Calu3 (cell line): ENCODE measurements around the gene CRIM1. TPM values are rescaled to one million over a fixed set of nuclear protein-coding genes. Genes with fewer than 3 reads are reported as not detected.
A peak's percentile ranks its signal among the peaks of the same experiment; 100 is the strongest.

Source experiments
- BruUV-seq: library from RNA; stranded (reverse); fragments of 400-500 nt; replicated peaks from 2 replicates; lab custom pipeline; 2021; lab: Mats Ljungman, UMichigan
- CTCF ChIA-PET: fragments of 300-600 bp; sonication (Branson Sonifier 250); formaldehyde crosslinking; loops from one replicate; lab custom pipeline; 2022; ENCODE audit warnings: antibody characterized with exemption; lab: Charles Lee
- DNase-seq: peaks from one replicate; pipeline ENCODE4 v3.0.0; 2022
- H3K27ac Mint-ChIP-seq: one replicate; pipeline ENCODE4 v1.8.0; 2022; ENCODE audit warnings: mixed read lengths; ENCODE audit not compliant: unreplicated experiment
- H3K27me3 Mint-ChIP-seq: one replicate; pipeline ENCODE4 v1.8.0; 2022; ENCODE audit warnings: mixed read lengths; ENCODE audit not compliant: unreplicated experiment
- H3K36me3 Mint-ChIP-seq: one replicate; pipeline ENCODE4 v1.8.0; 2022; ENCODE audit warnings: mild to moderate bottlenecking, moderate library complexity, mixed read lengths; ENCODE audit not compliant: insufficient read depth, unreplicated experiment
- H3K4me1 Mint-ChIP-seq: one replicate; pipeline ENCODE4 v1.8.0; 2022; ENCODE audit warnings: mild to moderate bottlenecking, low read depth, mixed read lengths; ENCODE audit not compliant: unreplicated experiment
- H3K4me3 Mint-ChIP-seq: one replicate; pipeline ENCODE4 v1.8.0; 2022; ENCODE audit warnings: mild to moderate bottlenecking, low read depth, moderate library complexity, mixed read lengths; ENCODE audit not compliant: unreplicated experiment
- H3K9me3 Mint-ChIP-seq: one replicate; pipeline ENCODE4 v1.8.0; 2022; ENCODE audit warnings: low read depth, mixed read lengths; ENCODE audit not compliant: unreplicated experiment
- intact Hi-C: fragments of 100-400 bp; cut with micrococcal nuclease; formaldehyde crosslinking; loops from one replicate; pipeline ENCODE4 v1.10.0; 2022; ENCODE audit not compliant: unreplicated experiment
- total RNA-seq: library from RNA; stranded (reverse); gene quantifications from 2 replicates; pipeline ENCODE4 v1.2.3, GENCODE V29; 2022
- TF ChIP-seq, protein P1 (sequence below): fragments of 200-600 bp; IDR thresholded peaks from one replicate; pipeline ENCODE4 v1.8.0; 2022; ENCODE audit warnings: antibody characterized with exemption; ENCODE audit not compliant: unreplicated experiment

The CRIM1 gene
- total RNA-seq, 1 experiment from 2014 or later: 57.6 TPM

DNA sequence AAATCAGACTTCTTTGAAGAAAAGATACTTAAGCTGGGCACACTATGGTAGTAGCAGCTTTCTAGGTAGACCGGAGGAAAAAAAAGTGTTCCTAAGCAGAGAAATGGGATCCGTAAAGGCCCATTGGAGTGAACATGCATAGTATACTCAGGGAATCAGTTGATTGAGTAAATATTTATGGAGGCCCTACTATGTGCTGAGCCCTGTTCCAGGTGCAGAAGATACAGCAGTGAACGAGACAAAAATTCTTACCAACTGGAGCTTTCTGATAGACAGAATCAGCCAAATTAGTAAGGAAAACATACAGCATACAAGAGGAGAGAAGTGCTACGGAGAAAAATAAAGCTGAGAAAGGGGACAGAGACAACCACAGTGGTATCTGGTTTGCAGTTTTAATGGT lies 28.1 kb downstream of the CRIM1 start:
- no peak for DNase-seq

DNA sequence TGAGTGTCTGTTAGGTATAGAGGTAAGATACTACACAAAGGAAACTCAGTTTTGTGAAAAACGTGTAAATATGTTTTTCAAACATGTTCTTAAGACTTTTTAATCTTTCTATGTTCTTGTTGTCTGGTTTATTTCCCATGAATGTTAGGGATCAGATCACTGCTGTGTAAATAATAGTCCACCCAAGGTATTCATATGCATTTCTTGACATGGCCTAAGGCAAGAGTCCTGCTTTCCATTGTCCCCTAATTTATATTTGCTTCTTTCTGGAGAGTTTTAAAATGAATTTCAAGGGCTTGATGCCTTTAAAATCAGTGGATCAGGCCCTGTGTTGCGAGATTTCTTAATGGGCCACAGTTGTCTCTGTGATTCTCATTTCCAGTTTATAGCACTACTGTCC lies 28.9 kb downstream of the CRIM1 start:
- Mint-ChIP-seq H3K27ac (no peak overlapping the region), H3K27me3 (no peaks in the 10 kb centered on the region), H3K4me1 (peaks cover 64% of the 10 kb centered on the region), H3K36me3 (peaks cover 21% of the 10 kb centered on the region), H3K4me3 (no peak overlapping the region), H3K9me3 (no peaks in the 10 kb centered on the region)
- no peak for DNase-seq
- intact Hi-C loops: no loop called here
- BruUV-seq: no TSS peak
- TF ChIP-seq, protein P1, sequence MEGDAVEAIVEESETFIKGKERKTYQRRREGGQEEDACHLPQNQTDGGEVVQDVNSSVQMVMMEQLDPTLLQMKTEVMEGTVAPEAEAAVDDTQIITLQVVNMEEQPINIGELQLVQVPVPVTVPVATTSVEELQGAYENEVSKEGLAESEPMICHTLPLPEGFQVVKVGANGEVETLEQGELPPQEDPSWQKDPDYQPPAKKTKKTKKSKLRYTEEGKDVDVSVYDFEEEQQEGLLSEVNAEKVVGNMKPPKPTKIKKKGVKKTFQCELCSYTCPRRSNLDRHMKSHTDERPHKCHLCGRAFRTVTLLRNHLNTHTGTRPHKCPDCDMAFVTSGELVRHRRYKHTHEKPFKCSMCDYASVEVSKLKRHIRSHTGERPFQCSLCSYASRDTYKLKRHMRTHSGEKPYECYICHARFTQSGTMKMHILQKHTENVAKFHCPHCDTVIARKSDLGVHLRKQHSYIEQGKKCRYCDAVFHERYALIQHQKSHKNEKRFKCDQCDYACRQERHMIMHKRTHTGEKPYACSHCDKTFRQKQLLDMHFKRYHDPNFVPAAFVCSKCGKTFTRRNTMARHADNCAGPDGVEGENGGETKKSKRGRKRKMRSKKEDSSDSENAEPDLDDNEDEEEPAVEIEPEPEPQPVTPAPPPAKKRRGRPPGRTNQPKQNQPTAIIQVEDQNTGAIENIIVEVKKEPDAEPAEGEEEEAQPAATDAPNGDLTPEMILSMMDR: no peak
- CTCF ChIA-PET: interaction anchor here (1.3 kb wide), 1 partner anchor 19 kb away, joined by 4 read pairs; no protein-coding TSS in a partner anchor

More for the DNA sequence above, 28.1 kb downstream of the CRIM1 start:
- H3K4me3 Mint-ChIP-seq: no peak overlapping the region
- BruUV-seq: no TSS peak
- no peaks in the 10 kb centered on the region for H3K27me3 Mint-ChIP-seq
- CTCF ChIA-PET: interaction anchor here (1.3 kb wide), 1 partner anchor 20 kb away, joined by 4 read pairs; no protein-coding TSS in a partner anchor
- peaks cover 60% of the 10 kb centered on the region for H3K4me1 Mint-ChIP-seq
- intact Hi-C loops: no loop called here
- no peak overlapping the region for H3K27ac Mint-ChIP-seq
- H3K36me3 Mint-ChIP-seq: peaks cover 21% of the 10 kb centered on the region
- TF ChIP-seq, protein P1: no peak
- H3K9me3 Mint-ChIP-seq: no peaks in the 10 kb centered on the region

DNA sequence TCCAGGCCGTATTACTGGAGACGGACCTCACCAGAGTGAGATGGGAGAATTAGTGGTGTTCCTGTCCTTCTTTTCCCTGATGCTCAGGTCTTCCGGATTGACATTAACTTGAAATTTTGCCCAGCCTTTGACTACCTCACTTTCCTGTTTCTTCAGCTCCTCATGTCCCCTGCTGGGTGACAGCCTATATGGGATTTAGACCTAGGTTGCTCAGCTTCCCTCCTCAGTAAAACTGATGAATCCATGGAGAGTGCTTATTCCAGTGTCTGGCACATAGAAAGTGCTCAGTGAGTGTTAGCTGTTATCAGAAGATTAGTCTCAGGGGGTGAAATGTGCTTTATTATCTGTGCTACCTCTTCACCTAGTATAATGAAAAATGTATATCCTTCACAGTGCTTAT lies 30.0 kb downstream of the CRIM1 start:
- no peak for DNase-seq
- H3K27ac Mint-ChIP-seq: no peak overlapping the region
- intact Hi-C loops: no loop called here
- CTCF ChIA-PET: no interaction called here
- BruUV-seq: no TSS peak
- H3K4me1 Mint-ChIP-seq: peaks cover 52% of the 10 kb centered on the region
- H3K27me3 Mint-ChIP-seq: no peaks in the 10 kb centered on the region
- TF ChIP-seq, protein P1: no peak
- H3K36me3 Mint-ChIP-seq: peaks cover 16% of the 10 kb centered on the region
- H3K4me3 Mint-ChIP-seq: no peak overlapping the region
- no peaks in the 10 kb centered on the region for H3K9me3 Mint-ChIP-seq

DNA sequence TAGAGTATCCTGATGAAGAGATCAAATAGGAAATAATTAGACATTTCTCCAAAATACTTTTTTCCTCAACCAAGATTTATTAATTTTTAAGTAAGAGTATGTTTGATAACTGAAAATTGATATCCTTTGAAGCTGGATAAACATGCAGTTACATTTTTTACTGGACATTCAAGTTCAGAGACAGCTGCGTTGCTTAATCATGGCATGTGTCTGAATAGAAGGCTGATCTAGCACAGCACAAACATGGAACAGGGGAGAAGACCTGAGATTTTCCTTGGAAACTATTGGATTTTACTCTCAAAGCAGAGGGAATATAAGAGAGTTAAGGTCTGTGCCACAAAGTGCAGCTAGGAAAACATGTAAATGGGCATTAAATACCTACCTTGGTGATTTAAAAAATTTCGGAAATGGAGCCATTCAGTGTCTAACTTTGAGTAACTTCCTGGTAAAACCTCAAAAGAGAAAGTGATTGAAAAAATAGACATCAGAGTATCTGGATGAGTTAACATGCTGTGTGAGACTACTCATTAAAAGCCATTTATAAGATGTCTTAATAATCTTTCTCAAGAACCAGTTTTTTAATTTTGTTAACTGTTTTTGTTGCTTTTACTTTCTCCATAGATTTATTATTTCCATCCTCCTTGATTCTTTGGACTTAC lies 31.8 kb downstream of the CRIM1 start:
- Mint-ChIP-seq H3K36me3 (peaks cover 9% of the 10 kb centered on the region), H3K4me1 (peaks cover 40% of the 10 kb centered on the region), H3K9me3 (no peaks in the 10 kb centered on the region), H3K27me3 (no peaks in the 10 kb centered on the region), H3K4me3 (no peak overlapping the region), H3K27ac (peak overlapping the region; percentile 47)
- TF ChIP-seq, protein P1: no peak
- CTCF ChIA-PET: no interaction called here
- DNase-seq: no peak
- BruUV-seq: no TSS peak
- intact Hi-C loops: no loop called here
